ENCODE measurements around the gene ATRIP. TPM values are rescaled to one million over a fixed set of nuclear protein-coding genes. Genes with fewer than 3 reads are reported as not detected.

The ATRIP gene
- total RNA-seq (2021; fragmentation: NEBNext Ultra II Directional; extraction: Animal tissue kit (Norgen Biotek cat#: 25700)) = 16.7 and 20.2 TPM in 2 replicates
- polyA plus RNA-seq (2011; rRNA removed) = 16.6 and 18.5 TPM in 2 replicates
- 15.0 TPM for polyA plus RNA-seq (2011; cell fraction: cytosol; rRNA removed)
- 36.5 TPM for polyA plus RNA-seq (2011; cell fraction: nucleus; rRNA removed)
- 12.7 to 14.1 TPM (median 13.8 TPM) in 4 replicates for polyA plus RNA-seq (2012, experiment 1 of 2)
- 11.0 TPM for polyA plus RNA-seq (2012, experiment 2 of 2)
- polyA plus RNA-seq (2013, experiment 1 of 2) = 14.8 TPM
- 12.6 TPM for polyA plus RNA-seq (2013, experiment 2 of 2)
- polyA minus RNA-seq (2011; rRNA and poly(A)+ RNA removed) = 28.6 and 29.3 TPM in 2 replicates
- 10.1 TPM for polyA minus RNA-seq (2011; cell fraction: cytosol; rRNA and poly(A)+ RNA removed)
- 25.2 TPM for polyA minus RNA-seq (2011; cell fraction: nucleus; rRNA and poly(A)+ RNA removed)
- long read RNA-seq, experiment 1, full-length matches to known transcripts = 4 of 11 reads
- long read RNA-seq, experiment 1, partial matches to known transcripts = 4 of 11 reads
- long read RNA-seq, experiment 1, other reads (novel, unspliced or antisense) = 3 of 11 reads
- long read RNA-seq, experiment 2, partial matches to known transcripts = 0 of 1 reads
- long read RNA-seq, experiment 2, other reads (novel, unspliced or antisense) = 1 of 1 reads

DNA sequence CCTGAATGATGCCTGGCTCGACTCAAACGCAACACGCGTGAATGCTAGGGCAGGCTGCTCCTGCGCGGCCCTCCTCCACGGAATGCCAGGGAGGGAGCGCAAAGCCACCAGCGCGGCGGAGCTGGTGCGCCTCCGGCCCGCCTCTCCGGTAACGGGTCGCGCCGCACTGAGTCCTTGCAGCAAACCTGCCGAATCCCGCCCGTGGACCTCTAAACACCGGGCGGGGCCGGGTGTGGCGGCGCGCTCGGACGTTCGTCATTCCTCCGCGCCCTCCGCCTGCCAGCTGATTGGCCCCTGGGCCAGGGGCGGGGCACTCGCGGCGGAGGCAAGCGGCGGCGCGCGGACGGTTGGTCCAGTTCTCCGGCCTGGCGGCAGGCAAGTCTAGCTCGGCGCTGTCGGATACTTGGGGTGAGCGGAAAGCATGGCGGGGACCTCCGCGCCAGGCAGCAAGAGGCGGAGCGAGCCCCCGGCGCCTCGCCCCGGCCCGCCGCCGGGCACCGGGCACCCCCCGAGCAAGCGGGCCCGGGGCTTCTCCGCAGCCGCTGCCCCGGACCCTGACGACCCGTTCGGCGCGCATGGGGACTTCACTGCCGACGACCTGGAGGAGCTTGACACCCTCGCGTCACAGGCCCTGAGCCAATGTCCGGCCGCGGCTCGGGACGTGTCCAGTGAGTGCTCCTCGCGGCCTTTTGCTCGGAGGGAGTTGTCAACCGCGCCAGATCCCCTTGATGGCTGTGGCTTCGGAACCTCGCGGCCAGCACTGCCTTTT, at the start of gene ATRIP:
Gene ATRIP, plus strand, starts transcription at position 313 of the 769 bp plus-strand sequence. Its CDS starts 109 bp downstream, at position 422.
- Histone ChIP-seq H3K4ac (replicated peaks; ENCODE audit: insufficient read length, low read depth, low read length) (peak within 1 kb of the TSS; percentile 85), H3K14ac (ENCODE audit: insufficient read length) (no peak within 1 kb of the TSS), H2BK120ac (replicated peaks; ENCODE audit: low read depth, low read length) (no peak within 1 kb of the TSS), H4K91ac (replicated peaks; ENCODE audit: insufficient read length, low read length) (peak within 1 kb of the TSS; percentile 75), H3K4me2 (ENCODE audit: insufficient read depth in 1 of 2, low read depth in 2 of 2, low read length in 2 of 2) (peak within 1 kb of the TSS; percentile 85 to 94), H2BK15ac (ENCODE audit: low read length) (0 out of 2 replicates have a peak within 1 kb of the TSS, but pooled peaks have one; percentile 8), H3K36me3 (ENCODE audit: control insufficient read depth in 2 of 4, insufficient read depth in 4 of 4, low read length in 3 of 4) (peaks cover 7 to 26% (median 15%) of the 10 kb centered on the region in 4 experiments), H4K8ac (ENCODE audit: extremely low read depth, insufficient read depth, low read length) (peak within 1 kb of the TSS; percentile 97; the same call in 1 of the 2 replicates), H3K27ac (ENCODE audit: low read depth, low read length) (peak within 1 kb of the TSS; percentile 66), H2BK12ac (ENCODE audit: low read depth, low read length) (no peak within 1 kb of the TSS), H3K56ac (replicated peaks; ENCODE audit: insufficient read length, low read depth, low read length) (peak within 1 kb of the TSS; percentile 32), H3K9me3 (ENCODE audit: insufficient read depth in 2 of 2, low read depth in 1 of 2, low read length in 1 of 2) (no peaks in the 10 kb centered on the region), H3K79me1 (ENCODE audit: low read depth, low read length) (peaks cover 4% of the 10 kb centered on the region), H3K4me3 (ENCODE audit: extremely low read depth in 1 of 4, insufficient read depth in 2 of 4, low read depth in 3 of 4, low read length in 4 of 4) (peak within 1 kb of the TSS; percentile 80 to 98 (median 96)), H4K5ac (ENCODE audit: insufficient read length, low read depth, low read length) (peak within 1 kb of the TSS; percentile 73), H3K27me3 (replicated peaks in 1 of 4; ENCODE audit: control insufficient read depth in 3 of 4, extremely low read depth in 1 of 4, insufficient read depth in 3 of 4, low read length in 3 of 4) (no peaks in the 10 kb centered on the region), H2AK5ac (ENCODE audit: low read depth, low read length) (no peak within 1 kb of the TSS; the same call in 1 of the 2 replicates), H3K18ac (ENCODE audit: extremely low read depth, low read length) (peak within 1 kb of the TSS; percentile 94), H4K20me1 (replicated peaks in 1 of 2; ENCODE audit: control insufficient read depth in 1 of 2, insufficient read depth in 2 of 2, low read length in 2 of 2) (peaks cover 0 to 8% of the 10 kb centered on the region in 2 experiments), H2BK20ac (ENCODE audit: low read length) (no peak within 1 kb of the TSS), H3K23me2 (ENCODE audit: low read depth, low read length) (peaks cover 11% of the 10 kb centered on the region), H2AFZ (ENCODE audit: low read length) (peak within 1 kb of the TSS; percentile 85), H3K79me2 (ENCODE audit: control insufficient read depth in 1 of 2, insufficient read depth in 2 of 2, low read length in 2 of 2) (peaks cover 0 to 21% of the 10 kb centered on the region in 2 experiments; a peak in 2 of 4 replicates), H3K9ac (replicated peaks in 1 of 4; ENCODE audit: extremely low read depth in 1 of 4, low read depth in 3 of 4, low read length in 3 of 4) (peak within 1 kb of the TSS; percentile 59 to 82 (median 80)), H3K4me1 (replicated peaks in 1 of 4; ENCODE audit: control insufficient read depth in 3 of 4, insufficient read depth in 4 of 4, low read length in 3 of 4) (peaks cover 3 to 15% (median 6%) of the 10 kb centered on the region in 4 experiments; a peak in 5 of 7 replicates), H2BK5ac (ENCODE audit: low read depth, low read length) (peak within 1 kb of the TSS; percentile 57; the same call in 1 of the 2 replicates), H3K23ac (ENCODE audit: insufficient read length) (no peak within 1 kb of the TSS)
- POLR2A ChIA-PET (ENCODE audit: partially characterized antibody) = interaction anchor here (0.6 to 10.3 kb wide), 25 partner anchors 11 to 261 kb away, joined by 3 to 233 read pairs (median 4); partner anchors contain the start of genes NME6, PFKFB4, PLXNB1 and SHISA5
- DNase-seq (ENCODE audit: low read depth in 1 of 2, low spot score in 2 of 2) (peak in 1 of 2 experiments; percentile 95), FAIRE-seq (no peak)
- CTCF ChIA-PET (ENCODE audit: partially characterized antibody) = interaction anchor here (1.0 to 5.2 kb wide), 8 partner anchors 10 to 102 kb away, joined by 3 to 38 read pairs (median 4); no protein-coding TSS in a partner anchor
- 3% methylated on average over 82 of the region's 91 CpGs; no CpG with 5 or more reads in 1 of the 2 experiments for whole genome bisulfite sequencing, 2 experiments (ENCODE audit: extremely low coverage in 1 of 2, insufficient coverage in 1 of 2, insufficient read length in 1 of 2, insufficient replicate concordance in 2 of 2, low coverage in 1 of 2, low lambda C conversion rate in 2 of 2, missing lambda C conversion rate in 1 of 2)
- TF ChIP-seq SIN3A (conservative IDR thresholded peaks at IDR 0.05 in 1 of 2, IDR thresholded peaks at IDR 0.05 in 1 of 2; ENCODE audit: low read depth in 1 of 2, low read length in 2 of 2) = peak; percentile 41 to 97; a peak in 2 of 4 replicates
- TF ChIP-seq TCF12 (IDR thresholded peaks at IDR 0.05; ENCODE audit: low read depth, low read length) = 0 out of 2 replicates have a peak, but pooled peaks have one; percentile 15
- TF ChIP-seq, protein P1, sequence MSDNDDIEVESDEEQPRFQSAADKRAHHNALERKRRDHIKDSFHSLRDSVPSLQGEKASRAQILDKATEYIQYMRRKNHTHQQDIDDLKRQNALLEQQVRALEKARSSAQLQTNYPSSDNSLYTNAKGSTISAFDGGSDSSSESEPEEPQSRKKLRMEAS (IDR thresholded peaks at IDR 0.05) = peak; percentile 73
- no peak for TF ChIP-seq RNF2 (IDR thresholded peaks at IDR 0.05; ENCODE audit: borderline replicate concordance, low read depth, low read length, missing control alignments, poor library complexity, severe bottlenecking)
- TF ChIP-seq KDM5A (IDR thresholded peaks at IDR 0.05; ENCODE audit: low read length) = peak; percentile 91
- TF ChIP-seq JUN (IDR thresholded peaks at IDR 0.05; ENCODE audit: low read depth, low read length) = no peak
- TF ChIP-seq SP1 (IDR thresholded peaks at IDR 0.05; ENCODE audit: low read depth, low read length) = peak; percentile 85

Measured in H1 (cell line).